Smooth muscle cell (in vitro differentiated cells): ENCODE measurements around the gene GRB10. TPM values are rescaled to one million over a fixed set of nuclear protein-coding genes. Genes with fewer than 3 reads are reported as not detected.
"Not testable (repeated sequence)": the region's sequence is repeated elsewhere in the genome, so short reads cannot be mapped to it uniquely, and the experiment has no call there.

ENCODE experiments used
- DNase-seq: peaks from one replicate; lab custom pipeline; 2025; ENCODE audit not compliant: unreplicated experiment; lab: John Stamatoyannopoulos, UW
- H2AFZ ChIP-seq: fragments of 200-600 bp; sonication (generic); 2 replicates; pipeline ENCODE4 v1.6.0; 2016; ENCODE audit warnings: antibody characterized with exemption, low read depth, mild to moderate bottlenecking
- H3F3A ChIP-seq: fragments of 200-600 bp; sonication (generic); 2 replicates; pipeline ENCODE4 v1.6.0; 2017; ENCODE audit warnings: antibody characterized with exemption, low read depth
- H3K27ac ChIP-seq: fragments of 200-600 bp; sonication (generic); 2 replicates; pipeline ENCODE4 v1.5.1; 2016; ENCODE audit warnings: low read depth, mild to moderate bottlenecking
- H3K27me3 ChIP-seq: fragments of 200-600 bp; sonication (generic); 2 replicates; pipeline ENCODE4 v1.6.1; 2016; ENCODE audit warnings: low read depth, mild to moderate bottlenecking
- H3K36me3 ChIP-seq: fragments of 200-600 bp; sonication (generic); 2 replicates; pipeline ENCODE4 v1.5.1; 2016; ENCODE audit warnings: low read depth
- H3K4me1 ChIP-seq: fragments of 200-600 bp; sonication (generic); 2 replicates; pipeline ENCODE4 v1.5.1; 2016; ENCODE audit warnings: low read depth
- H3K4me2 ChIP-seq: fragments of 200-600 bp; sonication (generic); 2 replicates; pipeline ENCODE4 v1.6.0; 2016; ENCODE audit warnings: mild to moderate bottlenecking
- H3K4me3 ChIP-seq: fragments of 200-600 bp; sonication (generic); 2 replicates; pipeline ENCODE4 v1.5.1; 2016; ENCODE audit warnings: mild to moderate bottlenecking
- H3K79me2 ChIP-seq: fragments of 200-600 bp; sonication (generic); 2 replicates; pipeline ENCODE4 v1.6.0; 2016; ENCODE audit warnings: low read depth, mild to moderate bottlenecking
- H3K9ac ChIP-seq: fragments of 200-600 bp; sonication (generic); 2 replicates; pipeline ENCODE4 v1.6.0; 2016; ENCODE audit warnings: low read depth
- H3K9me3 ChIP-seq: fragments of 200-600 bp; sonication (generic); replicated peaks from 2 replicates; pipeline ENCODE4 v1.5.1; 2016; ENCODE audit warnings: low read depth
- H4K20me1 ChIP-seq: fragments of 200-600 bp; sonication (generic); 2 replicates; pipeline ENCODE4 v1.6.0; 2016; ENCODE audit warnings: low read depth
- WGBS: methylation state at CpG from one replicate; pipeline ENCODE4 v1.1.7; 2016; ENCODE audit warnings: low lambda C conversion rate; 5-methylcytosine and 5-hydroxymethylcytosine counted together
- polyA plus RNA-seq: library from polyadenylated mRNA; unstranded; fragments of >200 nt; fragmentation: Nextera tagmentation; extraction: Ambion mirVana; gene quantifications from 2 replicates; pipeline ENCODE4 v1.2.1, GENCODE V29; 2016
- total RNA-seq: library from RNA; depleted of rRNA; stranded (reverse); fragments of >200 nt; gene quantifications from 2 replicates; pipeline ENCODE4 v1.2.3, GENCODE V29; 2014
- TF ChIP-seq, protein P1 (sequence below): fragments of 200-600 bp; sonication (generic); IDR thresholded peaks from 2 replicates; pipeline ENCODE4 v1.5.1; 2017; ENCODE audit warnings: borderline replicate concordance, mild to moderate bottlenecking, antibody characterized with exemption; ENCODE audit not compliant: insufficient read depth, poor library complexity, severe bottlenecking

The GRB10 gene
- total and polyA plus RNA-seq, 2 experiments from 2014 or later, result 18.0 to 20.1 TPM

DNA sequence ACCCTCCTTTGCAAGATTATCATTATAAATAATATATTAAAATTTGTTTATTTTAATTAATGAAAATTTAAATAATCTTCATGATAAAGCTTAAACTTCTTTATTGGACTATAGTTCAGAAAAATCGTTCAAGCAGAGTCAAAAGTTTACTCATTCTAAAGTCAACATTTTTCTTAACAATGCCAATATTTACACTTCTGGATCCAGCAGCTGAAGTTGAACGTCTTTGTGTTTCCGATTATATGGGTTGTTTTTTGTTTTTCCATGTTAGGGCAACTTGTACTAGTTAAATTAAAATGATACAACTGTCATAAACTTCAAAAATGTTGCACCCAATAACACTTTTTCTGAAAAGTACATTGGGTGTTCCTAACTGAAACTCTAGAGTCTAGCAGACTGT lies 43.8 kb downstream of the GRB10 start:
- WGBS, result 85% methylated on average over 3 of the region's 3 CpGs
- TF ChIP-seq, protein P1, sequence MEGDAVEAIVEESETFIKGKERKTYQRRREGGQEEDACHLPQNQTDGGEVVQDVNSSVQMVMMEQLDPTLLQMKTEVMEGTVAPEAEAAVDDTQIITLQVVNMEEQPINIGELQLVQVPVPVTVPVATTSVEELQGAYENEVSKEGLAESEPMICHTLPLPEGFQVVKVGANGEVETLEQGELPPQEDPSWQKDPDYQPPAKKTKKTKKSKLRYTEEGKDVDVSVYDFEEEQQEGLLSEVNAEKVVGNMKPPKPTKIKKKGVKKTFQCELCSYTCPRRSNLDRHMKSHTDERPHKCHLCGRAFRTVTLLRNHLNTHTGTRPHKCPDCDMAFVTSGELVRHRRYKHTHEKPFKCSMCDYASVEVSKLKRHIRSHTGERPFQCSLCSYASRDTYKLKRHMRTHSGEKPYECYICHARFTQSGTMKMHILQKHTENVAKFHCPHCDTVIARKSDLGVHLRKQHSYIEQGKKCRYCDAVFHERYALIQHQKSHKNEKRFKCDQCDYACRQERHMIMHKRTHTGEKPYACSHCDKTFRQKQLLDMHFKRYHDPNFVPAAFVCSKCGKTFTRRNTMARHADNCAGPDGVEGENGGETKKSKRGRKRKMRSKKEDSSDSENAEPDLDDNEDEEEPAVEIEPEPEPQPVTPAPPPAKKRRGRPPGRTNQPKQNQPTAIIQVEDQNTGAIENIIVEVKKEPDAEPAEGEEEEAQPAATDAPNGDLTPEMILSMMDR, result no peak
- no peak for DNase-seq
- peaks cover 92% of the 10 kb centered on the region for H3K79me2 ChIP-seq
- H3K4me1 ChIP-seq, result no peaks in the 10 kb centered on the region
- H3K27me3 ChIP-seq, result no peaks in the 10 kb centered on the region
- H3K4me2 ChIP-seq, result no peak overlapping the region
- H3K9me3 ChIP-seq, result no peaks in the 10 kb centered on the region
- no peak overlapping the region for H3K4me3 ChIP-seq
- no peaks in the 10 kb centered on the region for H3K36me3 ChIP-seq
- no peak overlapping the region for H3K9ac ChIP-seq
- H3K27ac ChIP-seq, result no peak overlapping the region
- no peaks in the 10 kb centered on the region for H3F3A ChIP-seq
- H4K20me1 ChIP-seq, result peaks cover 68% of the 10 kb centered on the region
- H2AFZ ChIP-seq, result no peak overlapping the region

DNA sequence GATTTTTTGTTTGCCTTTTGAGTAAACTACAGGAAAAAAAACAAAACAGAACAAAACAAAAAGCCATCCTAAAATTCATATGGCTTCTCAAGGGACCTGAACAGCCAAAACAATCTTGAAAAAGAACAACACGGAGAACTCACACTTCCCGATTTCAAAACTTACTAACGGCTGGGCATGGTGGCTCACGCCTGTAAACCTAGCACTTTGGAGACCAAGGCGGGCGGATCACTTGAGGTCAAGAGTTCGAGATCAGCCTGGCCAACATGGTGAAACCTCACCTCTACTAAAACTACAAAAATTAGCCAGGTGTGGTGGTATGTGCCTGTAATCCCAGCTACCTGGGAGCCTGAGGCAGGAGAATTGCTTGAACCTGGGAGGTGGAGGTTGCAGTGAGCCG lies 46.9 kb downstream of the GRB10 start:
- H3K9ac ChIP-seq, DNase-seq, H3K27me3 ChIP-seq, H3K4me2 ChIP-seq, H3K4me3 ChIP-seq, H3K27ac ChIP-seq, H3F3A ChIP-seq, H3K36me3 ChIP-seq, H2AFZ ChIP-seq, H3K9me3 ChIP-seq, H3K4me1 ChIP-seq: not testable (repeated sequence)
- WGBS, result 99% methylated on average over 8 of the region's 8 CpGs
- Histone ChIP-seq H4K20me1 (peaks cover 52% of the 10 kb centered on the region), H3K79me2 (peaks cover 94% of the 10 kb centered on the region)

DNA sequence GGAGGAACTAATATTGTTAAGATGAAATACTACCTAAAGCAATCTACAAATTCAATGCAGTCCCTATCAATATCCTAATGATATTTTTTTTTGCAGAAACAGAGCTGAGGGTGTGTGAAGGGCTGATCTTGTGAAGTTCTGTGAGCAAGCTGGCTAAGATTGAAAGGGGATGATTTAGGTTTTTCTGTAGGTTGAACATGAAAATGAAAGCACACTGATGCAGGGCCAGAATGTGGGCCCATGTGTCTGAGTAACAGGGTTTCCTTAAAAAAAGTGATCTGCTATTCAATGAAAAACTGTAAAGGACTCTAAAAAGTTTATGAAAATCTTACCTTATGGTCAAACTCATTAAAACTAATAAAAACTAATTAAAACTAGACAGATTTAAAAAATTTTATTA lies 47.4 kb downstream of the GRB10 start:
- H3K27me3 ChIP-seq, result no peaks in the 10 kb centered on the region
- TF ChIP-seq, protein P1, result no peak
- H3K79me2 ChIP-seq, result peaks cover 90% of the 10 kb centered on the region
- peak overlapping the region; percentile 89 for H3K27ac ChIP-seq
- no peaks in the 10 kb centered on the region for H3K36me3 ChIP-seq
- no peak overlapping the region for H3K4me3 ChIP-seq
- H3F3A ChIP-seq, result peaks cover 8% of the 10 kb centered on the region
- no peaks in the 10 kb centered on the region for H3K9me3 ChIP-seq
- H3K4me2 ChIP-seq, result no peak overlapping the region
- no peak for DNase-seq
- no peak overlapping the region for H2AFZ ChIP-seq
- H3K9ac ChIP-seq, result no peak overlapping the region
- peaks cover 12% of the 10 kb centered on the region for H3K4me1 ChIP-seq
- H4K20me1 ChIP-seq, result peaks cover 53% of the 10 kb centered on the region

DNA sequence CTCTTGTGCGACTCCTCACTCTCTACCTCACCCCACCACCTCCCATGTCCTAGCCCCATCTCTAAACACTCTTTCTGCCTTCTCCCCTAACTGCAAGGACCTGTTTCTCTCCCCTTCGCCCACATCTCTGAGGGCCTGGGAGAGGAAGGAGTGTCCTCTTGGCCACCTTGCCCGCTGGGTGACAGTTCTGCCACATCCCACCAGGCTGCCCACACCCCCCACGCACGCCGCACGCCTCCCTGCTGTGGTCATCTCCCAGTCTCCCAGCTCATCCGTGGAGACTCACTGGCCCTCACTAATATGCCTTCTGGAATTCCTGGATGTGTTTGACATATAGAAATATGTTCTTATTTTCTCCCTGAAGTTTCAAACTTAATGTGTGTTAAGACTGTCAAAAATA lies 48.5 kb downstream of the GRB10 start:
- H2AFZ ChIP-seq, result no peak overlapping the region
- H3F3A ChIP-seq, result peaks cover 9% of the 10 kb centered on the region
- DNase-seq, result no peak
- peak overlapping the region; percentile 40 for H3K4me2 ChIP-seq
- peaks cover 16% of the 10 kb centered on the region for H3K4me1 ChIP-seq
- H4K20me1 ChIP-seq, result peaks cover 54% of the 10 kb centered on the region
- peak overlapping the region; percentile 16 for H3K9ac ChIP-seq
- no peaks in the 10 kb centered on the region for H3K36me3 ChIP-seq
- no peak overlapping the region for H3K4me3 ChIP-seq
- H3K27ac ChIP-seq, result peak overlapping the region; percentile 89
- TF ChIP-seq, protein P1, result no peak
- peaks cover 81% of the 10 kb centered on the region for H3K79me2 ChIP-seq
- no peaks in the 10 kb centered on the region for H3K9me3 ChIP-seq
- WGBS, result 94% methylated on average over 8 of the region's 8 CpGs
- no peaks in the 10 kb centered on the region for H3K27me3 ChIP-seq
